HTERT RPE-1 (cell line): ENCODE results near the gene ADAT3.

Experiments used
- in situ Hi-C: fragments of 300-500 bp; cut with MboI; formaldehyde crosslinking; loops from 4 replicates; pipeline ENCODE4 v1.14.3; 2020; ENCODE audit warnings: low sequenced_read_pairs

Gene ADAT3

DNA sequence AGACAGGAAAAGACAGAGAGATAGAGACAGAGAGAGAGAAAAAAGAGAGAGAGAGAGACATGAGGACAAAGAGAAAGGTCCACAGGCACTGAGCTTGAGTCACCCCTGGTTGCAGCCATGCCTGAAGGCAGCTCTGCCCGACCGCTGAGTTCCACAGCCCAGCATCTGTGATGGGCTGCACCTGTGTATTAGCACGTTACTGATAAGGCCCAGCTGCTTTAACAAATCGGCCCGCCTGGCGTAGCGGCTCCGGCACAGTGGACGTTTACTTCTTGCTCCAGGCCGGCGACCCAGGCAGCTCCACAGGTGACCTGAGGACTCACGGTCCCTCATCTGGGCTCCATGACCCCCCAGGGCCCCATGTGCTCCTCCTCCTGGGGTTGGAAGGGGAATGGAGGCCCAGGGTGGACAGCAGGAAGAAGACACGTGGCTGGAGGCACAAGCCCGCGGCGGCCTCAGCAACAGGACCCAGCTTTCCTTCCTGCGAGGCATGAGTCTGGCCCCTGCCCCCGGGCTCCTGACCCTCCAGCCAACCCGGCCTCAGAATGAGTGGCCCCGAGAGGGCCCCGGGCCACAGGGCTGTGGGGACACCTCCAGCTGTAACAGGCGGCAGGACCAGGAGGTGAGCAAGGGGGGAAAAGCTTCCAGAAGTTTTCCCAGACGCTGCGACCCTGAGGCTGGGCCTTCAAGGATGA lies 31.9 kb downstream of the ADAT3 start:
- in situ Hi-C loops = no loop called here

DNA sequence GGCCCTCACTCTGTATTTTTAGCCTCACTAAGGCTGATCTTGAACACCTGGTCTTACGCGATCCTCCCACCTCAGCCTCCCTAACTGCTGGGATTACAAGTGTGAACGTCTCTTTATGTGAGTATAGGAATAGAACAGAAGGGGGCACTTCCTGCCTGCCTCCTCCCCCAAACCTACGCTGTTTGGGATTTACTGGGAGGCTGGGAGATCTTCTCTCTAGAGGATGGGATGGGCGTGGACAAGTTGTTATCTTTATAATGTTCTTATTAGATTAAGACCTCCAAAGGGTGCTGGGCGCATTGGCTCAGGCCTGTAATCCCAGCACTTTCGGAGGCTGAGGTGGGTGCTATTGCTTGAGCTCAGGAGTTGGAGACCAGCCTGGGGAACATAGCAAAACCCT lies 32.9 kb downstream of the ADAT3 start:
- in situ Hi-C loops = no loop called here

DNA sequence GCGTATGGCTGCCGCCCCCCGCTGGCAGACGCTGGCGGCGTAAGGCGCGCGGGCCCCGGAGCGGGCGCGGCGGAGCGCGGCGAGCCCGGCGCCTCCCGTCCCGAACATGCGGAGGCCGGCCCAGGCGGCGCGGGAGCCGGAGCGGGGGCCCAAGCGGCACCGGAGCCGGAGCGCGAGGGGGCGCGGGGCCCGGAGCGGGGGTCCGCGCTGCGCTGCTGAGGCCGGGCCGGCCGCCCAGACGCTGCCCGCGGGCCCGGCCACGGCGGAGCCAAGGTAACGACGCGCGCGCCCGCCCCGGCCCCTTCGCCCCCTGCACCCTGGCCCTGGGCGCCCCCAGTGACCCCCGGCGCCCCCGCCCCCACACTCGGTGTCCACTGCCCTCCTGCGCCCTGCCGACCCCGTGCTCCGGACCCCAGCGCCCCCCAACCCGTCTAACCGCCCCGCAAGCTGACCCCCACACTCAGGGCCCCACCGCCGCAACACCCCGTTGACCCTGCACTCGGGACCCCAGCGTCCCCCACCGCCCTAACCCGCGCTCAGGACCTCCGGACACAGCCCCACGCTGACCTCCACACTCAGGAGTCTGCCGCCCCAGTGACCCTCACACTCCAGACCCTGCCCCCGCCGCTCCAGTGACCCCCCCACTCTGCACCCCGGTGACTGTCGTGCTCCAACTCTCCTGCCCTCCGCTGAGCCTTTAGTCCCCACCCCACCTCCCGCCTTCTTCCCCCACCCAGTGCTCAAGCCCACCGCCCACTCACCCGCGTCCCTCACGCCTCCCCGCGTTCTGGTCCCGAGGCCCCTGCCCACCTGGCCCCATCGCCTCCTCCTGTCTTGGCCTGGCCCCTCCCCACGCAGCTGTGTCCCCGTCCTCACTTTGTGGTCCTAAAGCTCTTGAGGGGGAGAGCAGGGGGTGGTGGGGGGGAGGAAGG lies 36.2 kb downstream of the ADAT3 start, which contains the start of gene CSNK1G2:
CSNK1G2 (plus strand) TSS at position 27 of the 932 bp plus-strand sequence. CDS start 28,601 bp downstream, outside the sequence.
- in situ Hi-C loops = no loop called here

DNA sequence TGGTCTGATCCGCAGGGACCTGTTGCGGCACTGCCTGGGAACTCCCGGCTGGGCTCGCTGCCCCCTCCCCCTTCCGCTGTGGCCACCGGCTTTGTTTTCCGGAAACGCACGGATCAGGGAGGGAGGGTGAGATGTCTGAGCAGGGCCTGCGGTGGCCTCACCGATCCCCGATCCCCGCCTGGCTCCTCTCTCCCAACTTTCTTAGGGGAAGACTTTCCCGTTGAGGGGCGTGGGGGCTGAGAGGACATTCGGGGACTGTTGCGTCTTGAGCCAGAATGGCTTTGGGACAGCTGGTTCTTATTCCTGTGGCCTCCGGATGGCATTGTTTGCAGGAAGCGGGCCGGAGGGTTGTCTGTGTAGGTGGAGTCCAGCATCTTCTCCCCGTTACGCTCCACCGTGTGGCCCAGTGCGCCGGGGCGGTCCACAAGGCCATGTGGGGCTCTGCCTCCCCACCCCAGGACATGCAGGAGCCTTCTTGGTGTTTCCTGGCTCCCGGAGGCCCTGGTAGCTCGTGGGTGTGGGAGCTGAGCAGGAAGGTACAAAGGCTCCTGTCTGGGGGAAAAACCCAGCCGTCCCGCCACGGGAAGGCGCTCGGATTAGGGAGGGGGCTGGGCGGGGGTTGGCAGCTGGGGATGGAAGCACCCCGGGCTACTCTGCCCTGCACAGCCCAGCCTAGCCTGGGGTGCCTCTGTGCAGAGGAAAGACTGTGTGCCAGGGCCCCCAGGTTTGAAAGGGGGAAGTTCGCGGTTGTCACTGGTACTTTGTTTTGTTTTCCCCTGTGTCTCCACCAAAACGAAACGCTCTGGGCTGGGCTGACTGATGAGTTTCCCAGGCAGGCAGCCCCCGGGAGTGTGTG lies 37.1 kb downstream of the ADAT3 start:
- in situ Hi-C loops = no loop called here

DNA sequence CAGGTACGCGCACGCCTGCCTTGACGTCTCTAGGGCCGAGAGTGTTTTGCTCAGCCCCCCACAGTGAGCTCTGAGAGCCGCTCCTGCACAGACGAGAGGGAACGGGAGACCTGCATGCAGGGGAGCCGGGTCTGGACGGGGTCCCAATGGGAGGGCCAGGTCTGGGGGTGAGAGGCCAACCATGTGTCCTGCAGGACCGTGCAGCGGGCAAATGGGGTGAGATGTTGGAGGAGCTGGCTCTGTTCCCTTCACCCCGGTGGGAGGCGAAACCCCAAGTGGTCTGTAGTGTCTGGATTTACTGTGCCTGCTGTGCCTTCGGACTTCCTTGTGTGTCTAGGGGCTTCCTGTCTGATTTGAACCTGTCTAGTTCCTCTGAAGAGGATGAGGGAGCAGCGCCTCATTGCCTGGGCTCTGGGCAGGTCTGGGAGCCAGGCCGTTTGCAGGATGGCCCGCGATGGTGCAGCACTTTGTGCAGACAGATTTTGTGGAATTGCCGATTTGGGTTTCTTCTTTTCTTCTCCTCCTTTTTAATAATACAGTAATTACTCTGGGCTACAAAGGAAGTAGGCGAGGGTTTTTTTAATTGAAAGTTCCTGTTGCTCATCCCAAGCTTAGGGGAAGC lies 37.8 kb downstream of the ADAT3 start:
- in situ Hi-C loops = no loop called here

DNA sequence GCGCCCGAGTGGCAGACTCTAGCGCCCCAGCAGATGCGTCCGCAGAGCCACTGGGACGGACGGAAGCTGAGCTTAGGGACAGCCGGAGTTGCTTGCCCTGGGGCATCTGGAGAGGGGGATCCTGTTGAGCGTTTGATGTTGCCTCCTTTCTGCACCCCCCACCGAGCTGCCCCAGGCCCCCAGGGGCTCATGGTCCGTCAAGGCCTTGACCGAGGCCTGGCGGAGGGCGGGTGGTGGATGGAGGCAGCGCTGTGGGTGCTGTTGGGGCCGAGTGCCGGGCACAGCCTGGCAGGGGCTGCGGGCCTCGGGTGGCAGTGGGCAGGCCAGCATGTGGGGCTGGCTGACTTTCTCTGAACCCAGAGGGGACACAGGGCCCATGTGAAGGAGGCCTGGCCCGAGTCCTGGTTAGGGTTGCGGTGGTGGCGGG lies 38.5 kb downstream of the ADAT3 start:
- in situ Hi-C loops = no loop called here

DNA sequence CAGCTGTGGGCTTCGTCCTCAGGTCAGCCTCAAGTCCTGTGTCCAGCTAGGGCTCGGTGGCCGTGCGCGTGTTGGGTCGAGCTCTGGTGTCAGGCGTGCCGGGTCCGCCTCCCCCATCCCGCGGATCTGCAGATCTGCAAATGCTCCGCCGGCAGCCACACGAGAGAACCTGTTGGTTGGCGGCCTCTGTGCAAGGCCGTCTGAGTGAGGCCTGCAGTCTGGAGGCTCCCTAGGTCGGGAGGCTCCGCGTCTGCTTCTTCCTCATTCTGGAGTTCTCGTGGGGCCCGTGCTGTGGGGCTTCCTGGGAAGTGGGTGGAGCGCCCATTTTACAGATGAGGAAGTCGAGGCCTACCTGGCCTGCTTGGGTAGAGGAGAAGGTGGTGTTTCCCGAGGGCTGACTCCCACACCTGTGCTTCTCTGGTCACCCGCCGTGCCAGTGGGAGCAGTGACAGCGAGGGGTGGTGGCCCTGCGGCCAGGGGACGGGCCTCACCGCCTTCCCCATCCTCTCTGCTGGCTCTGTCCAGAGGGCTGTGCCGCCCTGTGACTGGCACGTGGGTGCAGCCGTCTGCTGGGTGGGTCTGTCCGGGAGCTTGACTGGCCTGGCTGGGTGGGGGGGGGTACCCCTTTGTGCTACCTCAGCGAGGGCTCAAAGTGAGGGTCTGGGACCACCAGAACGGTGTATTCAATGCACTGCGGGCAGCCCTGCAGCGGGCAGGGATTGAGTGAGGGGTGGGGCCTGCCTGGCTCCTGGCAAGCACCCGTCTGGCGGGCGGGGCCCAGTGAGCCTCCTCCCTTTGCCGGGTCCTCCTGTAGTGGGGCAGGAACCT lies 39.1 kb downstream of the ADAT3 start:
- in situ Hi-C loops = no loop called here

DNA sequence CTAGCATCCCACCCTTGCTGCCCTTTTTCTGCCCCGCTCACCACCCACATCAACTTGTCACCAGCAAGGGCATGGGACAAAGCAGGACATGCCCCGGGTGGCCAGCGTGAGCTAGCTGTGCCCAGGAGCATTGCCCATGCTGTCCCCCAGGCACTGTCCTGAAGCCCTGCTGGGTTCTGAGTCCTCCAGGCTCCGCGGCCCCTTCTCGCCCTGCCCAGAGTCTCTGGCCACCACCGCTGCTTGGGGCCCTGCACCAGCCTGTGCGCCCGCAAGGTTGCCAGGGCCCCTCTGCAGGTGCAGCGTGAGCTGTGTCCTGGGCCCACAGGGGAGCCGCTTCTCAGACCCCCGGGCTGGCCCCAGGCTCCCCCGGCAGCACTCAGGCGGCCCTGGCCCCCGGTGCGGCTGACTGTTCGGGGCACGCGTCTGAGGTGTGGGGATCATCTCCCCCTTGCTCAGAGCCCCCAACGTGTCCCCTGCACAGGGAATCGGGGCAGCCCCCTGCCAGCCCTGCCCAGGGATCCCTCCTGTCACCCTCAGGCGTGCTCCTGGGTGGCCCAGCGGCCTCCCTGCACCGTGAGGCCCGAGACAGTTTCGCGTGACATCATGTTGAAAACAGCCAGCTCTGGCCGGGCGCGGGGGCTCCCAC lies 39.8 kb downstream of the ADAT3 start:
- in situ Hi-C loops = no loop called here

DNA sequence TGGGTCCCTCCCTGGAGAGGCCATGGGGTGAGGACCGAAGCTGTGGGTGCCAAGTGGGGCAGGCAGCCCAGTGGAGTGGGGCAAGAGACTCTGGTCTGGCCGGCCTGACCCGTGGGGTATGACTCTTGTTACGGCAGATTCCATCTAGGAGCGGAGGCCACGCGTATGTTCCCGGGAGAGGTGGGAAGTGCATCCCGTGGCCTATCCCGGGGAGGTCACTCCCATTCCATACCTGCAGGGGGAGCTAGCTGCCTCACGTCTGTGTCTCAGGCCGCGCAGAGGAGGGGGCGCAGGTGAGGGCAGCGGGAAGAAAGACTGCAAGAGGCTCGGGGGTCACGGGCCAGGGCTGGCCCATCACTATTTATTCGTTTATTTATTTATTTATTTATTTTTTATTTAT lies 40.7 kb downstream of the ADAT3 start:
- in situ Hi-C loops = no loop called here

DNA sequence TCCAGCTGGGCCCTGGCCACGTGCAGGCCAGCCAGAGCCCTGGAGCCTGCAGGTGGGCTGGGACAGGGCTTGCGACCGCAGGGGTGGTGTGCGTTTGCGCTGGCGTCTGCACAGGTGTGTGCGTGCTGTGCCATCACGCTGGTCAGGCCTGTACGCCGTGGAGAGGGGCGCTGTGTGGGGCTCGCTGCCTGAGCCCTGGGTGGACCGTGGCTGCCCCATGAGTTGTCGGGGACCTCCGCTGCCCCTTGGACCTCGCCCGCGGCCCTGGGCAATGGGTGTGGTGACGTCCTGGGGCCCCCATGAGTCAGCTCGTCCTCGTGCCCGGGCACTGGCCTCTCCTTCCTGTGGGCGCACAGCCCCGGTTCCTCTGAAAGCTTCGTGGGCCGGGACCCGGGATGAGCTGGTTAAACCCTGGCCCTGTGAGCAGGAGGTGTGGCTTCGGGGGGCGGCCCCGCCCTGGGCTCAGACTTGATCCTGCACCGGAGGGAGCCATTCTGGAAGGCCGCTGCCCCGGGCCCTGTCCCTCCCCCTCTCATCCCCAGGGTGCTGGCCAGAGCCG lies 42.5 kb downstream of the ADAT3 start:
- in situ Hi-C loops = no loop called here

DNA sequence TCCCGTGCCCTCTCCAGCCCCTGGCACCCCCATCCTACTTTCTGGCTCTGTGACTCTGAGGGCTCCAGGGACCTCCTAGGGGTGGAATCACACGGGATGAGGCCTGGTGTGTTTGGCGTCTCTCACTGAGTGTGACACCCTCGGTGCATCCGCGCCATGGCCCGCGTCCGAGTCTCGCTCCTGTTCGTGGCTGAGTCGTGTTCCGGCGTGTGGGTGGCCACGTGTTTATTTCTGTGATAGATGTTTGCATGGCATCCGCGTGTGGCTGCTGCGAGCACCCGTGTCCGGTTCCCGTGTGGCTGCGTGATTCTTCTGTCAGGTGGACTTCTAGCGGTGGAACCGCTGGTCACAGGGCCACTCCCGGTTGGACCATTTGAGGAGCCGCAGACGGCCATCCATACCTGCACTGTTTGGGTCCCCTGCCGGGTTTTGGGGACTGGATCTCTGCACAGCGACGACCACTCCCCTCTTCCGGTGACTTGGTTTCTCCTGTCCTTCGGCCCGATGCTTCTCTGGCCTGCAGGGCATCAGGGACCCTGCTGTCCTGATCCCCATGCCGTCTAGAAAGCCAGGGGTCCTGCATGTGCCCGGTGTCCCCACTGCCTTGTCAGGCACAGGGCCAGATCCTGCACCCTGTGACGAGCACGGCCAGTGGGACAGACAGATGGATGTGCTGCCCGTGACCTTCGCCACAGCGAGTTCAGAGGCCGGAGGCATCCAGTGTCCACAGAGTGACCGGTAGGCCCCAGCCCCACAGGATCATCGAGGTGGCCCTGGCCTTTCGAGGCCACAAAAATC lies 44.3 kb downstream of the ADAT3 start:
- in situ Hi-C loops = no loop called here

DNA sequence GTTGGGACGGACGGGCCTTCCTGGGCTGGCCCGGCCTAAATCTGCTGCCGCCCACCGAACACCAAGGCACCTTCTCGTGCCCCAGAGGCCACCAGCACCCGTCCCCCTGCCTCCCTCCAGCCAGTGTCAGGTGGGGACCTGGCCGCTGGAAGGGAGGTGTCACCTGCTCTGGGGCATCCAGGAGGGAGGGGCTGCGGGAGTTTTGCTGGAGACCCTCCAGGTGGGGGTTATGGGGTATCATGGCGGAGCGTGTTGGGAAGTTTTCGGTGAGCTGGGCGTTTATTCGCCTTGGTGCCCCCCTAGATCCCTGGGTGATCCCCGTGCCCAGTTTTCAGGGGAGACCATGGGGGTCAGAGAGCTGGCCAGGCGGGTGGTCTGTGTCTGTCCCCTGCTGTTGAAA lies 45.4 kb downstream of the ADAT3 start:
- in situ Hi-C loops = no loop called here

DNA sequence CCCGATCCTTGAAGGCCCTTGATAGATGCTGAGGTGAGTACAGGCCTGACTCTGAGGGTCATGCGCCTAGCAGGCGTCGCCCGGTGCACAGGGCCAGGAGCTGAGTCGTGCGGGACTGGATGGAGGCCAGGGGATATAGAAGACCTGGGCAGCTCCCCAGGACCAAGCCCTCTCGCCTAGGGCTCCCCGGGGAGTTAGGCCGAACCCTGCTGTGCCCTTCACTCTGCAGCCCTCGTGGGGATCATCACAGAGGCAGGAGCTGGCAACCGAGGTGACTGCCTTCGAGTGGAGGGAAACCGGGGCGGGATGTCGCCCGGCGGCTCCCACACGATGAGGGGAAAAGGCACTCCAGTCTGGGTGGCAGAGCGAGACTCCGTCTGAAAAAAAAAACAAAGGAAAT lies 47.4 kb downstream of the ADAT3 start:
- in situ Hi-C loops = no loop called here

DNA sequence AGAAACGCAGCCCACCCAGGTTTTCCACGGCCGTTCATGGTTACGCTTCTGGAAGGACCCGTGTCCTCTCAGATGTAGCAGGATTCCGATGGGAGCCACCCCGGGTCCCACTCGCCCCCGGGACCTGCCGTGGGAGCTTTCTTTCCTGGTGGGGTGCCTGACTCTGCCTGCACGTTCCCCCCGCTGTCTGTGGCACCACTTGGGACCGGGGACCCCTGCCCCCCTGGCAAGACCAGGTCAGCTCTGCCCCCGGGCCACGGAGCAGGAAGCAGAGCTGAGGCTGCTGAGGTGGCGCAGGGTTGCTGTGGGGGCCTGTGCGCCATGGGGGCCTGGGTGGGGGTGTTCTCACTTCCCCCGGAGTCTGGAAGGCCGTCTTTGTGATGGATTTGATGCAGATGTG lies 47.8 kb downstream of the ADAT3 start:
- in situ Hi-C loops = no loop called here

DNA sequence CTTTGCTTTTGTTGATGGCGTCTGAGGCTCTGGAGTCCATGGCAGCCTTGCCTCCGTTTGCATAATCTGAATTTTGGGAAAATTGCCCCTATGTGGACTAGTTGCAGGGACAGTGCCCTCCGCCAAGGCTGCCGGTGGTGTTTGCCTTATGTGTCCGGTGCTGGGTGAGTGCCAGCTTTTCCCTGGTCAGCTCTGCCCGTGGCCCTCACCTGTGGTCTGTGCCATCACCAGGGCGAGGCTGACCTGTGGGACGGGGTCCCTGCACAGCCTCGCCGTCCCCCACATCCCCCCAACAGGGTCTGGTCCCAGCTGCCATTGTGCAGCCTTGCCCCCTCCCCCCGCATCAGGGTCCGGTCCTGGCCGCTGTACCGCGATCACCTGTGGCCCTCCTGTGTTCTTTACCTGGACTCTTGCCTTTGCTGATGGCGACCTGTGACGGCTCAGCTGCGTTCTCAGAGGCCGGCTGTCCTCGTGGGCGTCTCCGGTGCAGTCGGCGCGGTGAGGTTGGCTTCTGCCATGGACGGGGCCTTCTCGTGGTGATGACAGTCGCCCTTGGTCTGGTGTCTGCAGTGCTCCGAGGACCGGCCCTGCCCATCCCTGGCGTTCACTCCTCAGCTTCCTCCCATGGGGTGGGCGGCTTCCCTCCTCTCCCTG lies 48.4 kb downstream of the ADAT3 start:
- in situ Hi-C loops = no loop called here

DNA sequence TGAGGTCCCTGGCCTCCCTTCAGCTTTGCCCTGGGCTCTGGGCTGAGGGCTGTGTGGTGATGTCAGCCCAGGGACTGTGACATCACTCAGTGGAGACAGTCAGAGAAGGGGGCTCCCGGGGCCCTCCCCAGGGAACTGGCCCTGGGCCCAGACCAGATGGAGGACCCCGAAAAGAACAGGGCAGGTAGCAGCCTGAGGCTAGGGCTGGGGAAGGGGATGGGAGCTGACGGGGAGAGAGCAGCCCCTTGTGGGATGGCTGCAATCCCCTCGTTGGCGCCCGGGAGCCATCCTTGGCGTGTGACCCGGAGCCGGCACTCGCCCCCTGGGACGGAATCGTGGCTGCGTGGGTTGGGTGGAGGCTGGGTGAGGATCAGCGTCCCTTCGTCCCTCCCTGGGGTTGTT lies 49.3 kb downstream of the ADAT3 start:
- in situ Hi-C loops = no loop called here

DNA sequence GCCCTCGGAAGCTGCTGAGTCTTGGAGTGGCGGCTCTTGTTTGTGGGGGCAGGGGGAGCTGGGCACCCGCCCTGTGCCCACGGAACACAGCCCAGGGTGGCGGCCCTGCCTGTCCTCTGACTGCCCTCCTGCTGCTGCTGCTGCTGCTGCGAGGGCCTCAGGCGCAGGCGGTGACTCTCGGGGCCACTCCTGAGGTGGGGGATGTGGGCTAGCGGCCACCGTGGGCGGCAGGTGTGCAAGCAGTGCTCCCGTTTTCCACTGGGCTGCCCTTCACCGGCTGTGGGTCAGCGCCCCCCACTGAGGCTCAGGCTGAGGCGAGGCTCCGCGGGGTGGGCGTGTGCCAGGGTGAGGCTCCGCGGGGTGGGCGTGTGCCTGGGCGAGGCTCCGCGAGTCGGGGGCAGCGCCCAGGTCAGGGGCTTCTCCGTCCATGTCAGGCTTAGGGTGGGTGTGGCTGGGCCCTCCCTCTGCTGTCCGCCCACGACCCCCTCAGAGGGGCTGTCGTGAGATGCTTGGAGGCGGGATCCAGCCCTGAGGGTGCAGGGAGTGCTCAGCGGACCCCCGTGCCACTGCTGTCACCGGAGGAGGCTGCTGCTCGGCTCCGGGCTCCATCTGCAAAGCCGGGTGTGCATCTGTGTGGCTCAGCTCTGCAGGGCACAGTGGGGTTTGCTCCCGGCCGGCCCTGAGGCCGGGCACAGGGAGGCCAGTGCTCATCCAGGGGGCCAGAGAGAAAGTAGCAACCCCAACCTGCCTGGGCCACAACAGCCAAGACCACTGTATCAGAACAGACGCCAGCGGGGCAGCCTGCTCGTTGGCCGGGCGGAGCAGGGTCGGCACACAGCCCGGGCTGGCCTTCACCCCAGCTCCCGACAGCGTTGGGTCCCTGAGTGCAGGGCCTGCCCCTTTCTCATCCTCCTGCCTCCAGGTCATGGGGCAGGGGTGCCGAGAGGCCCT lies 50.2 kb downstream of the ADAT3 start:
- in situ Hi-C loops = no loop called here
